Coronary artery (tissue), 2 donors: ENCODE measurements around the gene OTUD4.
A peak's percentile ranks its signal among the peaks of the same experiment; 100 is the strongest.

Experiments used
- DNase-seq: peaks from one replicate; pipeline ENCODE4 v3.0.0-alpha.2; 2017; ENCODE audit warnings: low spot score
- H3K27ac ChIP-seq, 2 donors: fragments of 200-600 bp; sonication (generic); one replicate each; pipeline ENCODE4 v1.5.1; 2016 to 2019
- H3K4me3 ChIP-seq: fragments of 200-600 bp; sonication (generic); 2 replicates; pipeline ENCODE4 v1.5.1; 2016; ENCODE audit warnings: mild to moderate bottlenecking, moderate library complexity
- TF ChIP-seq, protein P1 (sequence below): fragments of 200-600 bp; sonication (generic); IDR thresholded peaks from one replicate; pipeline ENCODE4 v1.5.1; 2019; ENCODE audit warnings: antibody characterized with exemption

The OTUD4 gene

GRCh38 chr4:145168581-145169187 lies 11.7 kb downstream of the OTUD4 start:
- no peak for DNase-seq
- TF ChIP-seq, protein P1, sequence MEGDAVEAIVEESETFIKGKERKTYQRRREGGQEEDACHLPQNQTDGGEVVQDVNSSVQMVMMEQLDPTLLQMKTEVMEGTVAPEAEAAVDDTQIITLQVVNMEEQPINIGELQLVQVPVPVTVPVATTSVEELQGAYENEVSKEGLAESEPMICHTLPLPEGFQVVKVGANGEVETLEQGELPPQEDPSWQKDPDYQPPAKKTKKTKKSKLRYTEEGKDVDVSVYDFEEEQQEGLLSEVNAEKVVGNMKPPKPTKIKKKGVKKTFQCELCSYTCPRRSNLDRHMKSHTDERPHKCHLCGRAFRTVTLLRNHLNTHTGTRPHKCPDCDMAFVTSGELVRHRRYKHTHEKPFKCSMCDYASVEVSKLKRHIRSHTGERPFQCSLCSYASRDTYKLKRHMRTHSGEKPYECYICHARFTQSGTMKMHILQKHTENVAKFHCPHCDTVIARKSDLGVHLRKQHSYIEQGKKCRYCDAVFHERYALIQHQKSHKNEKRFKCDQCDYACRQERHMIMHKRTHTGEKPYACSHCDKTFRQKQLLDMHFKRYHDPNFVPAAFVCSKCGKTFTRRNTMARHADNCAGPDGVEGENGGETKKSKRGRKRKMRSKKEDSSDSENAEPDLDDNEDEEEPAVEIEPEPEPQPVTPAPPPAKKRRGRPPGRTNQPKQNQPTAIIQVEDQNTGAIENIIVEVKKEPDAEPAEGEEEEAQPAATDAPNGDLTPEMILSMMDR: no peak
- no peak overlapping the region for H3K27ac ChIP-seq
- no peak overlapping the region for H3K4me3 ChIP-seq

DNA sequence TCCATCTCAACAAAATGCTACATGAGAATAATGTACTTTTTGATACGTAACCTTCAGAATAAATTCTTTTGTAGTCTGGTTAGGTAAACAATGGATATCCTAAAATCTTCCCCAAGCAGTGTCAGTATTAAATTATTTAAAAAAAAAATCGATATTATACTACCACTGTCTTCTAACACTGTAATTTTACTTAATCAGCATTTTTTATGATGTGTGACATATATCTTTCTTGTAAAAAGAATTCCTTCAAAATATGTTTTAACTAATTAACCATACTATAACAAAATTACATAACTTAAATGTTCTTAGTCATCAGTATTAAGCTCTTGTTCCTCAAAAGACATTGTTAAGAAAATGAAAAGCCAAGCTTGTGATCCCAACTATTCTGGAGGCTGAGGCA lies 12.5 kb downstream of the OTUD4 start:
- DNase-seq: no peak
- Histone ChIP-seq H3K4me3 (no peak overlapping the region), H3K27ac (no peak overlapping the region)
- TF ChIP-seq, protein P1: no peak

GRCh38 chr4:145161549-145161948 lies 18.8 kb downstream of the OTUD4 start:
- no peak overlapping the region for H3K4me3 ChIP-seq
- no peak for DNase-seq

DNA sequence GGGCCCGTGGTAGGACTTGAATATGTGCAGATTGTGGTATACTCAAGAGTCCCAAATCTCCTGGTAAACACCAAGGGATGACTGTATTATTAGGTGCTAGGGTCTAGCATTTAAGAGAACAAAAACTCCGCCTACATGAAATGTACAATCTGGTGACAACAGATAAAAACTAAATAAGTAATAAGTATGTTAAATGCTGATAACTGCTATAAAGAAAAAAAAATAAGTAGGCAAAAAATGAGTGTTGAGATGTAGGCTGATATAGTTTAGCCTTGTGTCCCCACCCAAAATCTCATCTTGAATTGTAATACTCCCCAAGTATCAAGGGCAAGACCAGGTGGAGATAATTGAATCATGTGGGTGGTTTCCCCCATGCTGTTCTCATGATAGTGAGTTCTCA lies 23.4 kb downstream of the OTUD4 start:
- Histone ChIP-seq H3K4me3 (no peak overlapping the region), H3K27ac (no peak overlapping the region)
- no peak for DNase-seq
- TF ChIP-seq, protein P1: no peak

More at GRCh38 chr4:145161549-145161948, 18.8 kb downstream of the OTUD4 start:
- TF ChIP-seq, protein P1: no peak
- H3K27ac ChIP-seq: no peak overlapping the region

DNA sequence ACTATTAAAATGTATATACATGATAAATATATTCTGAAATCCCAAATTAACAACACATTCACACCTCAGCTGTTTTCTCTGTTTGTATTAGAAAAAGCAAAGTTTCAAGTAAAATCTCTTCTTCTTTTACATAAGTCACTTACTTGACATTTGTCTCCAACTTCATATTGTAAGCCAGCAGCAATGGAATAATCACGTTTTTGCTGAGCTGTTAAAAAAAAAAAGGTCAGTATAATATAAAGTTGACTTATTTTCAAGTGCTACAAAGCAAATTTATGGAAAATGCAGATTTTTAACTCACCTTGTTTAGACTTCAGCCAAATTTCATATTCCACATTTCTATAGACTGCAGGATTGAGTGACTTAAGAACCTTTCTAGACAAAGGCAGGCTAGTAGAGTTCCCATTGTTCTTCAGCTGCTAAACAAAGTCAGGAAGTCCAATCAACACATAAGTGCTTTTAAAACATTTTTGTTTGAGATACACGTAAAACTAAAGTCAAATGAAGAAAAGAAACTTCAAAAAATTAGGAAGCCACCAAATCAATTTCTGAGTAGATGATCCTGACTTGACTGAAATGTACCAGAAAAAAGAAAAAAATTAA lies 25.0 kb downstream of the OTUD4 start:
- Histone ChIP-seq H3K27ac (no peak overlapping the region), H3K4me3 (no peak overlapping the region)
- TF ChIP-seq, protein P1: no peak
- no peak for DNase-seq

DNA sequence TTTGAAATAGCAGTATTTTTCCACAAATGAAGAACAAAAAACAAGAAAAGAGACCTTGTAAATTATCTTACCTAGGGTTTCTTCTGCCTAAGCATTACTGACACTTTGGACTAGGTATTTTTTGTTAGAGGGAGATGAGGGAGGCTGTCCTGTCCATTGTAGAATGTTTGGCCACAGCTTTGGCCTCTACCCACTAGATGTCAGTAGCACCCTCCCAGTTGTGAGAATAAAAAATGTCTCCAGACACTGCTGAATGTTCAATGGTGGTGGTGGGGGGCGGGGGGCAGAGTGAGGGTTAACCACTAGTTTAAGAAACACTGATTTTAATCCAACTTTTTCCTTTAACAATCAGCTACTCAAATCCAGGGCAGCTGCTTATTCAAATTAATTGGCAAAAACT lies 25.8 kb downstream of the OTUD4 start:
- no peak for DNase-seq
- Histone ChIP-seq H3K27ac (no peak overlapping the region), H3K4me3 (no peak overlapping the region)
- TF ChIP-seq, protein P1: peak; percentile 23

GRCh38 chr4:145153904-145154298 lies 26.5 kb downstream of the OTUD4 start:
- H3K27ac ChIP-seq: no peak overlapping the region
- TF ChIP-seq, protein P1: no peak
- H3K4me3 ChIP-seq: no peak overlapping the region
- DNase-seq: no peak
